Left ventricle myocardium inferior (tissue), 1 donor: ENCODE results near the gene PYGB. TPM values are rescaled to one million over a fixed set of nuclear protein-coding genes. Genes with fewer than 3 reads are reported as not detected.

Source experiments
- DNase-seq: peaks from one replicate; pipeline ENCODE4 v3.0.0-alpha.2; 2020
- H3K27ac ChIP-seq: fragments of 200-600 bp; replicated peaks from 2 replicates; pipeline ENCODE4 v1.8.0; 2021
- H3K27me3 ChIP-seq: fragments of 200-600 bp; 2 replicates; pipeline ENCODE4 v1.8.0; 2021; ENCODE audit warnings: low read depth
- H3K36me3 ChIP-seq: fragments of 200-600 bp; 2 replicates; pipeline ENCODE4 v1.8.0; 2021
- H3K4me1 ChIP-seq: fragments of 200-600 bp; 2 replicates; pipeline ENCODE4 v1.8.0; 2021
- H3K4me3 ChIP-seq: fragments of 200-600 bp; 2 replicates; pipeline ENCODE4 v1.8.0; 2021; ENCODE audit warnings: mild to moderate bottlenecking, moderate library complexity
- H3K9me3 ChIP-seq: fragments of 200-600 bp; replicated peaks from 2 replicates; pipeline ENCODE4 v1.8.0; 2021
- intact Hi-C: fragments of 100-400 bp; cut with micrococcal nuclease; formaldehyde crosslinking; loops from one replicate; pipeline ENCODE4 v1.11.0; 2022
- total RNA-seq: library from RNA; stranded (reverse); fragmentation: NEBNext Ultra II Directional; extraction: Animal tissue kit (Norgen Biotek cat#: 25700); gene quantifications from one replicate; pipeline ENCODE4 v1.2.1, GENCODE V29; 2021
- TF ChIP-seq, protein P1 (sequence below): fragments of 200-600 bp; IDR thresholded peaks from 2 replicates; pipeline ENCODE4 v1.8.0; 2021; ENCODE audit warnings: antibody characterized with exemption, mild to moderate bottlenecking, borderline replicate concordance
- donor health status: DM: no; HTN: yes; CAD: no; lungs with severe emphysema.

Gene PYGB
- total RNA-seq, 1 donor from 2014 or later: 218 TPM

DNA sequence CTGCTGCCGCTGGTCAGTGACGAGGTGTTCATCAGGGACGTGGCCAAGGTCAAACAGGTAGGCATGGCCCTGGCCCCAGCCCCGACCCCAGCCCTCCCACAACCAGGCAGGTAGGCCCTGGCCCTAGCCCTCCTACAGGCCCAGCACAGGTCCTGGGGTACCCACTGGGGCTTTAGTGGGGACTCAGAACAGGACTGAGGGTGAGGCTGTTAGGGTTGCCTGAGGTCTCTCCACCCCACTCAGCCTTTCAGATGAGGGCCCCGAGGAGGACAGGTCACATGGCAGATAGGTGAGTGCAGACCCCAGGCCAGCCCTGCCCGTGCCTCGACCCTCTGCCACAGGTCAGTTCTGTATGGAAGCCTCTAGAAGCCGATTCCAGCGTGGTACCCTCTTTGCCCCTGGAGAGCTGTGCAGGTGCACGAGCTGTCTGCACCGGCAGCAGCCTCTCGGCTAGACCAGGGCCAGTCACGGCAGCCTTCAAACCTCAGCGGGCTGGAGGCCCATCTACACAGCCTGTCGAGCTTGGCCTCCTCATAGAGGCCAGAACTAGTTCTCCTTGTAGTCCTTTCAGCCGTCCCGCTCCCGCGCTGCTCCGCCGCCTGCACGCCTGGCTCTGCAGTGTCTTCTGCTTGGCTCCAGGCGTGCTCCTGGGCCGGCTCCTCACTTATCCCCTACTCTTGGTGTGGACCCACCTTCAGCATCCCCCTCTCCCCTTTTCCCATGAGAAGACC is 35.5 kb downstream of the PYGB start:
- H3K27ac ChIP-seq: no peak overlapping the region

DNA sequence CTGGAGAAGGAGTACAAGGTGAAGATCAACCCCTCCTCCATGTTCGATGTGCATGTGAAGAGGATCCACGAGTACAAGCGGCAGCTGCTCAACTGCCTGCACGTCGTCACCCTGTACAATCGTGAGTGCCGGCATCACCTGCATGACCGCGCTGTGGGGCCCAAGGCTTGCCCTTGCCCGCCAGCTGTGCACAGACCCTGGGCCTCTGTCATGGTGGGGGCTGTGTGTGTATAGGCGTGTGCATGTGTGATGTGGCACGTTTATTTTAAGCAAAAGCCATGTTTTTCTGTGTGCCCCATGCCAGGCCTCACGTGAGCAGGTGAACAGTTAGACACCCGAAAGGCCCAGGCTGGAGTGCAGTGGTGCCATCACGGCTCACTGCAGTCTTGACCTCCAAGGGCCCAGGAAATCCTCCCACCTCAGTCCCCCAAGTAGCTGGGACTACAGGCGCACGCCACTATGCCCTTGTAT is 36.3 kb downstream of the PYGB start:
- no peak for DNase-seq
- intact Hi-C loops: no loop called here
- peaks cover 100% of the 10 kb centered on the region for H3K36me3 ChIP-seq

More for the DNA sequence above, 35.5 kb downstream of the PYGB start:
- Histone ChIP-seq H3K4me1 (peaks cover 22% of the 10 kb centered on the region), H3K27me3 (no peaks in the 10 kb centered on the region), H3K36me3 (peaks cover 100% of the 10 kb centered on the region), H3K9me3 (no peaks in the 10 kb centered on the region), H3K4me3 (no peak overlapping the region)
- DNase-seq: peak; percentile 8
- TF ChIP-seq, protein P1, sequence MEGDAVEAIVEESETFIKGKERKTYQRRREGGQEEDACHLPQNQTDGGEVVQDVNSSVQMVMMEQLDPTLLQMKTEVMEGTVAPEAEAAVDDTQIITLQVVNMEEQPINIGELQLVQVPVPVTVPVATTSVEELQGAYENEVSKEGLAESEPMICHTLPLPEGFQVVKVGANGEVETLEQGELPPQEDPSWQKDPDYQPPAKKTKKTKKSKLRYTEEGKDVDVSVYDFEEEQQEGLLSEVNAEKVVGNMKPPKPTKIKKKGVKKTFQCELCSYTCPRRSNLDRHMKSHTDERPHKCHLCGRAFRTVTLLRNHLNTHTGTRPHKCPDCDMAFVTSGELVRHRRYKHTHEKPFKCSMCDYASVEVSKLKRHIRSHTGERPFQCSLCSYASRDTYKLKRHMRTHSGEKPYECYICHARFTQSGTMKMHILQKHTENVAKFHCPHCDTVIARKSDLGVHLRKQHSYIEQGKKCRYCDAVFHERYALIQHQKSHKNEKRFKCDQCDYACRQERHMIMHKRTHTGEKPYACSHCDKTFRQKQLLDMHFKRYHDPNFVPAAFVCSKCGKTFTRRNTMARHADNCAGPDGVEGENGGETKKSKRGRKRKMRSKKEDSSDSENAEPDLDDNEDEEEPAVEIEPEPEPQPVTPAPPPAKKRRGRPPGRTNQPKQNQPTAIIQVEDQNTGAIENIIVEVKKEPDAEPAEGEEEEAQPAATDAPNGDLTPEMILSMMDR: no peak
- intact Hi-C loops: no loop called here

DNA sequence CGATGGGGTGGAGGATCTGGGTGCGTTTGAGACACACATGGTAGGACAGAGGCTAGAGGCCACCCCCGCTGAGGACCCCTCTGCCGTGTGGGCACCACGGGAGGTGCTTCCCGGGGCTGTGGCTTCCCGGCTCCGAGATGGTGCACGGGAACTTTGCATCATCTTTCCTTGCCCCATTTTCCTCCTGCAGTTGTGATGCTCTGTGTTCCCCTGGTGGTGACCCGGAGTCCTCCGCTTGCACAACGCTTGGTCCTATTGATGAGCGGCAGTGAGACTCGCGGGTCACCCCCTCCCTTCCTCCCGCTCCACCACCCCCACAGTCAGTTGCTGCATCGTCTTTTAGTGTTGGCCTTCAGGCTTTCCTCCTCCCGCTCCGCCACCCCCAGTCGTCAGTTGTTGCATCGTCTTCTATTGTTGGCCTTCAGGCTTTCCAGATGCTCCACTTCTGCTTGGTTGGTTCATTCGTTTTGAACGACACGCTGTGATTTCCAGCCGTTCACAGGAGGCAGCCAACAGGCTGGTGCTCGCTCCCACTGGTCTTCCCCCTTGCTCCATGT is 37.3 kb downstream of the PYGB start:
- Histone ChIP-seq H3K27ac (no peak overlapping the region), H3K27me3 (no peaks in the 10 kb centered on the region), H3K36me3 (peaks cover 100% of the 10 kb centered on the region), H3K9me3 (no peaks in the 10 kb centered on the region), H3K4me3 (no peak overlapping the region), H3K4me1 (peaks cover 21% of the 10 kb centered on the region)
- intact Hi-C loops: no loop called here
- TF ChIP-seq, protein P1: no peak
- DNase-seq: peak; percentile 4

More for the DNA sequence above, 36.3 kb downstream of the PYGB start:
- TF ChIP-seq, protein P1: no peak
- H3K9me3 ChIP-seq: no peaks in the 10 kb centered on the region
- H3K4me3 ChIP-seq: no peak overlapping the region
- peaks cover 21% of the 10 kb centered on the region for H3K4me1 ChIP-seq
- no peaks in the 10 kb centered on the region for H3K27me3 ChIP-seq
- H3K27ac ChIP-seq: no peak overlapping the region

DNA sequence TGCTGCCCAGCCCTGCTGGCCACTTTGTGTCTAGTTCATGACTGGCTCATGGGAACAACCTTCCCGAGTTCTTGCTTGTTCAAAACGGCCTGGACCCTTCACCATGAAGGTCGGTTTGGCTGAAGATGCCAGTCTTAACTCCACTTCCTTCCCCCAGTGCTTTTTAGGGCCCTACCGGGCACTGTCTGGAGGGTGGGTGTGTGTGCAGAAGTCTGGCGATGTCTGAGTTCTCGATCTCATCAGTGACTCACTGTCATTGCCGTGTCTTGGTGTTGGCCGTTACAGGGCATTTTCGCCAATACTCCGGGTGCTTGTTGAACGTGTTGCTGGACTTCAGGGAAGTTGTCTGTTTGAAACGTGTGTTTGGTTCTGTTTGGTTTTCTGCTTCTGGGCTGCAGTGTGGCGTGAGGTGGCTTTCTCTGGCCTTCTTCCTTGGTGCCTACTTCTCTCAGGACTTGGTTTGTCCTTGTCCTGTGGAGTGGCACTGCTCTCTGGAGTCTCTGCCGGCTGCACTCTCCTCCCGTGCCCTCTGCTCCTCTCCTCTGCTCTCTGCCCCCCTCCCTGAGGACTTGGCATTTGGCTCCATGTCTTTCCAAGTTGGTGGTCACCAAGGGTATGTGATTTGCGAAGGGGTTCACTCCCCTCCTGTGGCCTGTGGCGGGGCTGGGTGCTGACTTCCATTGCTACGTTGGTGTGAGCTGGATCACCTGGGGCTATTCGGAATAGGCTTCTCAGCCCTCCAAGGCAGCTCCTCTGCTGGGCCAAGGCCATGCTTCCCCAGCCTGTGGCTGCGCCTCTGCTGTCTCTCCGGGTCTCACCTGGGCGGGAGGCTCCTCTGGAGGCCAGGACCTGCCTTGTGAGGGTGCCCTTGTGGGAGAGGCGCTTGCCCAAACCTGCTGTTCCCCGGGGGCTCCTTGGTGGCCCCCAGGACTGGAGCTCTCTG is 38.2 kb downstream of the PYGB start:
- no peaks in the 10 kb centered on the region for H3K27me3 ChIP-seq
- no peak overlapping the region for H3K27ac ChIP-seq
- peak; percentile 6 for DNase-seq
- H3K4me3 ChIP-seq: no peak overlapping the region
- intact Hi-C loops: no loop called here
- H3K4me1 ChIP-seq: peaks cover 28% of the 10 kb centered on the region
- H3K36me3 ChIP-seq: peaks cover 100% of the 10 kb centered on the region
- TF ChIP-seq, protein P1: no peak
- no peaks in the 10 kb centered on the region for H3K9me3 ChIP-seq

DNA sequence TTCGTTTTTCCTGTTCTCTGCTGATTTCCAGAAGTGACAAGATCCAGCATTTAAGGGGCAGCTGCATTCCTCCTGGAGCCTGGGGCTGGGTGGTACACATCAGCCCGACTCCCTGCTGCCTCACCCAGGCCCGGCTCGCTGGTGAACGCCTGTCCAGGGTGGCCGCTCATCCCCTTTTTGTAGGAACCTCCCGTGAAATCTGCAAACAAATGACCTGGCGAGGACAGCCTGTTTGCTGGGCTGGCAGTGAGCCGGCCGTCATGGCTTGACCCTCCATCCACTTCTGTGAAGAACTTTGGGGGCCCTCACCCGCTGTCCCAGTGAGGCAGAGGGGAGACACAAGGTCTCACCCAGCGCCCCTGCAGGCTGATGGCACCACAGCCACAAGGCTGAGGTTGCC is 39.0 kb downstream of the PYGB start:
- H3K27ac ChIP-seq: no peak overlapping the region
- H3K4me3 ChIP-seq: no peak overlapping the region
- H3K4me1 ChIP-seq: peaks cover 36% of the 10 kb centered on the region
- H3K9me3 ChIP-seq: no peaks in the 10 kb centered on the region
- H3K27me3 ChIP-seq: no peaks in the 10 kb centered on the region
- DNase-seq: peak; percentile 9
- peaks cover 100% of the 10 kb centered on the region for H3K36me3 ChIP-seq
- intact Hi-C loops: no loop called here
- TF ChIP-seq, protein P1: no peak
